Nucleus accumbens (tissue), 56 donors: ENCODE results near the gene SHISA7.
A peak's percentile ranks its signal among the peaks of the same experiment; 100 is the strongest.

Experiments
- DNase-seq, 56 donors: peaks; one replicate each; lab custom pipeline; 2025; lab: John Stamatoyannopoulos, UW

Gene SHISA7

GRCh38 chr19:55464662-55465054 is 21.6 kb upstream of the SHISA7 start, which contains the start of gene C19orf85:
TSS of gene C19orf85 (minus strand) at chr19:55464751. CDS start at chr19:55464554, 197 bp downstream.
- no peak for DNase-seq

GRCh38 chr19:55464039-55464661 is 21.1 kb upstream of the SHISA7 start:
- DNase-seq, result no peak

GRCh38 chr19:55463583-55464031 is 20.5 kb upstream of the SHISA7 start:
- no peak for DNase-seq

GRCh38 chr19:55462722-55463121 is 19.6 kb upstream of the SHISA7 start:
- DNase-seq, result no peak

- DNase-seq, result no peak
Measured at GRCh38 chr19:55461974-55462626, 19.0 kb upstream of the SHISA7 start.

DNA sequence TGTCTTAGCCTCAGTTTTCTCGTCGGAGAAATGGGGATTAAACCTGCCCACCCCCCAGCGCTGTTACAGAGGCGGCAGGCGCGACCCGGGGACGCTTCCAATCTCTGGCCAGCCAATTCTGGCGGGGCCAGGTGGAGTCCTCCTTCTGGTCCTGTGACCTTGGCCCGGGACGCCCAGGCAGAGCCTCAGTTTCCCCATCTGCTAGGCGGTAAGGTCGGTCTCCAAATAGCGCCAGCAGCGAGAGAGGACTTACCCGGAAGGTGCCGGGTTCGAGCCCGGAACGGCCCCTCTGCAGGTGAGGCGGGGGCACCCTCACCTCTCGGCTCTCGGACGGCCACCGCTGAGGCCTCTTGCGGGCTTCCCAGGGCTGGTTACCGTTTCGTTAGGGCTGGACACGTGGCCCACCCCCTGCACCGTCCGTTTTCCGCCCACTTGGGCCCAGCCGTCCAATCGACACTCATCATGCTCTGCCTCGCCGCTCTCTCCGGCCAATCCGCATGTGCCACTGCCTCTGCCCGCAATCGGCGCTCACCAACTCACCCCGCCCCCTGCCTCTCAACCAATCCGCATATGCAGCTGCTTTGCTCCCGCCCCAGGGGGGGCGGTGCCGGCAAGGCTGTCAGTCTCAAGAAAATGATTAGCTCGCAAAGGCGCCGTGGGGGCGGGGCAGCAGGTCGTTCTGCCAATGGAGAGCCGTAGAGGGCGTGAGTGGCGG is 18.3 kb upstream of the SHISA7 start, which contains the start of gene ISOC2:
TSS of gene ISOC2 (minus strand) at position 384 of the 715 bp plus-strand sequence. CDS start 5,156 bp downstream, outside the sequence.
- DNase-seq, result peak; percentile 87 to 100 (median 99)

GRCh38 chr19:55460670-55461258 is 17.7 kb upstream of the SHISA7 start:
- peak in 35 of 56 donors; percentile 20 to 64 (median 40) for DNase-seq

- DNase-seq, result peak in 2 of 56 donors; percentile 17 to 33
Measured at GRCh38 chr19:55459950-55460657, 17.0 kb upstream of the SHISA7 start.

GRCh38 chr19:55459551-55459949 is 16.4 kb upstream of the SHISA7 start:
- DNase-seq, result no peak

DNA sequence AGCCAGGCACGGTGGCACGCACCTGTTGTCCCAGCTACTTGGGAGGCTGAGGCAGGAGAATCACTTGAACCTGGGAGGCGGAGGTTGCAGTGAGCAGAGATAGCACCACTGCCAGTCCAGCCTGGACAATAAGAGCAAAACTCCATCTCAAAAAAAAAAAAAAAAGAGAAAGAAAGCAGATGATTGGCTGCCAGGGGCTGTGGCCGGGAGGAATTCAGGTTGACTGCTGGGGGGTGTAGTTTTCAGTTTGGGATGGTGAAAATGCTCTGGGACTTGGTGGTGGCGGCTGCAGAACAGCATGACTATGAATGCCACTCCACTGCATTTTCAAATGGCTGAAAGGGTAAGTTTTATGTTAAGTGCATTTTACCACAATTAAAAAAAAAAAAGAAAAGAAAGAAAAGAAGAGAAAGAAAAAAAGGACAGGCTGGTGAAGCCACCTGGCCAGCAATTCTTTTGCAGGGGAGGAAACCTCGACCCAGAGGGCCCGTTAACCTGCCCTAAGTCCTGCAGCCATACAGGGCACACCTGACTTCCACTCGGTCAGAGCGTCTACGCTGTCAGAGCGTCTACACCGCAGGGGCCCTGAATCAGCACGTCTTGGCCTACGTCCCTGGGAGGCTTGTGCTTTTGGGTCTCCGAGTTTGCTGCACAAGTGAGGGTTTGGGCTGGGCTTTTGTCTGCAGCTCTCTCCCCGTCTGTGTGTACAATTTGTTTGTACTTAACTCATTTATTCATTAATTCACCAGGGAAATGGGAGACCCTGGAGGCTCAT is 14.8 kb upstream of the SHISA7 start:
- no peak for DNase-seq

DNA sequence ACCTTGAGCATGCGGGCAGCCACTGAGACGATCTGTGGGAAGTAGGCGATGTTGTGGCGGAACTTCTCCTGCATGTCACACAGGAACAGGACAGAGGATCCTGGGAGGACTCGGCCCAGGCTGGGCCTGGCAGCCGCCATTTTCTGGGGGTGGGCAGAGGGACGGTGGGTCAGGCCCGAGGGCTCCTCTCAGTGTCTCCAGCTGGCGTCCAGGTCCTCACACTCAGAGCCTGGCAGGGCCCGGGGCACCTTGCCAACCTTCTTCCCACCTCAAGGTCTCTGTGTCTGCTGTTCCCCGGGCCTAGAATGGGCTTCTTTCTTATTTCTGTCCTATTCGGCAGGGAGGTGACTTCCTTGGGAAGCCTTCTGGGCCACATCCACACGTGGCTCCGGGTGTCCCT is 13.2 kb upstream of the SHISA7 start:
- no peak for DNase-seq

- no peak for DNase-seq
Measured at GRCh38 chr19:55455576-55456235, 12.6 kb upstream of the SHISA7 start.

DNA sequence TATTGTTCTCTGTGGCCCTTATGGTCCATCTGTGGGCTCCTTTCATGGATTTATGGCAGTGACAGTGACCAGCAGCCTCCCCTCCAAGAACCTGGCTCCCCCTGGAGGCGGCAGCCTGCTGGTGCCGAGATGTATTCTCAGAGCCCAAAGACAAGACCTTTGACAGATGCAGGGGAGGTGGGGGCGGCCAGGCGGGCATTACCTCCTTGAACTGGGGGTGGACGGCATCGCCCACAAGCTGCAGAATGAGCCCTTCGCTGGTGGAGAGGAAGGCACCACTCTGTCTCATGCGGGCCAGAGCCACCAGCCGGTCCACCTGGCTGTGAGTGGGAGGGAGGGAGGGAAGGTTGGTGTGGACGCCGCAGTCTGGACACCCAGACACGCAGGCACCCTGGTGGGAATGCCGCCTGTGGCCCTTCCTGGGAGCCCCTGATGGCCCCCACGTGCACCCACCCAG is 11.7 kb upstream of the SHISA7 start:
- DNase-seq, result peak in 47 of 56 donors; percentile 10 to 76 (median 38)

DNA sequence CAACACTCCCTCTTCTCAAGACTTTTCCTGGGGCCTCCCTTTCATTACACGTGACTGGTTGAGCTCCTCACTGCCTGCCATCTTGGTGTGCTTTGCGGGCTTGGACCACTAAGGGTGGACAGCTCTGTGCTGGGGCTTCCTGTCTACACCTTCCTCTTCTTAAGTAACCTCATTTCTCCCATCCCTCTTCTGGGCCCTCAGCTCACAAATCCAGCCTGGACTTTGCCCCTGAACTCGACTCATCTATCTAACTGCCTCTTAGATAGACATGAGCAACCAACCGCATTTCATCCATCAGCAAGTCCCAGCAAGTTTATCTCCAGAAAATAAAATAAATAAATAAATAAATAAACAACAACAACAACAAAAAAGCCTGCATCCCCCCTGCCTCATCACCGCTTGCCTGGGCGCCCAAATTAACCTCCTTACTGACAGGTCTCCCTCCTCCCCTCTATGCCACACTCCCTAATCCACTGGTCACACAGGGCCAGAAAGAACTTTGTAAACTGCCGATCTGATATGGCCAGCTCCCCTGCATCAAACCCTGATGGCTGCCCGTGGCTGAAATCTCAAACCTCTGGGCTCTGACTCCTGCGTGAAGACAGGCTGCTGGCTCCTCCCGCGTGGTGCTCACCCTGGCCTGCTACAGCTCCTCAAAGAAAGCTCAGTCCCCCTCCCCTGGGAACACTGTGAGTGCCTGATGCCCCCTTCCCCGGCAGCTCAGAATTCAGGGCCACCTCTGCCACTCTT is 10.6 kb upstream of the SHISA7 start:
- DNase-seq, result no peak

- peak; percentile 47 to 98 (median 94) for DNase-seq
Measured at GRCh38 chr19:55452749-55453346, 9.7 kb upstream of the SHISA7 start.

- peak in 48 of 56 donors; percentile 13 to 84 (median 54) for DNase-seq
Measured at GRCh38 chr19:55451965-55452748, 9.1 kb upstream of the SHISA7 start.
